HUES64 (cell line): ENCODE data around the gene ETV6.

Experiments
- H3K27ac ChIP-seq: 2 replicates; pipeline ENCODE4 v1.7.0; 2013; ENCODE audit warnings: low read depth, low read length, inconsistent platforms
- H3K27me3 ChIP-seq: 2 replicates; pipeline ENCODE4 v1.6.1; 2013; ENCODE audit warnings: mild to moderate bottlenecking, low read length; ENCODE audit not compliant: insufficient read depth
- H3K36me3 ChIP-seq: 2 replicates; pipeline ENCODE4 v1.6.1; 2013; ENCODE audit warnings: mild to moderate bottlenecking, low read length; ENCODE audit not compliant: insufficient read depth
- H3K4me1 ChIP-seq: 2 replicates; pipeline ENCODE4 v1.6.1; 2013; ENCODE audit warnings: mild to moderate bottlenecking, low read length, moderate library complexity; ENCODE audit not compliant: insufficient read depth
- H3K4me3 ChIP-seq: 2 replicates; pipeline ENCODE4 v1.5.1; 2013; ENCODE audit warnings: mild to moderate bottlenecking, low read length, moderate library complexity
- H3K9ac ChIP-seq: 2 replicates; pipeline ENCODE4 v1.6.1; 2013; ENCODE audit warnings: mild to moderate bottlenecking, low read depth, low read length
- H3K9me3 ChIP-seq: 2 replicates; pipeline ENCODE4 v1.6.1; 2013; ENCODE audit warnings: low read depth, low read length; ENCODE audit not compliant: insufficient read depth
- WGBS: fragments of 150-250, 120-280 bp; methylation state at CpG from one replicate; pipeline ENCODE4 v1.1.7; 2013; ENCODE audit warnings: missing lambda C conversion rate; 5-methylcytosine and 5-hydroxymethylcytosine counted together

The ETV6 gene

GRCh38 chr12:11769723-11770514 lies 120.4 kb downstream of the ETV6 start:
- no peak overlapping the region for H3K9ac ChIP-seq
- peaks cover 24% of the 10 kb centered on the region for H3K4me1 ChIP-seq
- H3K27ac ChIP-seq: no peak overlapping the region

GRCh38 chr12:11771356-11771755 lies 121.9 kb downstream of the ETV6 start:
- H3K36me3 ChIP-seq: no peaks in the 10 kb centered on the region
- WGBS: 94% methylated on average over 3 of the region's 3 CpGs
- no peak overlapping the region for H3K4me3 ChIP-seq
- peaks cover 11% of the 10 kb centered on the region for H3K4me1 ChIP-seq
- no peak overlapping the region for H3K9ac ChIP-seq
- no peaks in the 10 kb centered on the region for H3K9me3 ChIP-seq
- no peak overlapping the region for H3K27ac ChIP-seq
- H3K27me3 ChIP-seq: no peaks in the 10 kb centered on the region

More at GRCh38 chr12:11769723-11770514, 120.4 kb downstream of the ETV6 start:
- H3K36me3 ChIP-seq: no peaks in the 10 kb centered on the region
- no peaks in the 10 kb centered on the region for H3K9me3 ChIP-seq
- H3K27me3 ChIP-seq: no peaks in the 10 kb centered on the region
- H3K4me3 ChIP-seq: no peak overlapping the region
- WGBS: 96% methylated on average over 12 of the region's 12 CpGs

GRCh38 chr12:11771895-11772502 lies 122.5 kb downstream of the ETV6 start:
- peaks cover 5% of the 10 kb centered on the region; the same call in 1 of the 2 replicates for H3K4me1 ChIP-seq
- no peak overlapping the region for H3K9ac ChIP-seq
- H3K36me3 ChIP-seq: no peaks in the 10 kb centered on the region
- H3K9me3 ChIP-seq: no peaks in the 10 kb centered on the region
- no peak overlapping the region for H3K27ac ChIP-seq
- 93% methylated on average over 3 of the region's 3 CpGs for WGBS
- H3K4me3 ChIP-seq: no peak overlapping the region
- no peaks in the 10 kb centered on the region for H3K27me3 ChIP-seq

- H3K9ac ChIP-seq: no peak overlapping the region
- no peak overlapping the region for H3K4me3 ChIP-seq
- WGBS: 94% methylated on average over 9 of the region's 10 CpGs
- no peaks in the 10 kb centered on the region for H3K36me3 ChIP-seq
- H3K4me1 ChIP-seq: no peaks in the 10 kb centered on the region
- H3K27me3 ChIP-seq: no peaks in the 10 kb centered on the region
- H3K27ac ChIP-seq: no peak overlapping the region
- H3K9me3 ChIP-seq: no peaks in the 10 kb centered on the region
These were observed 124.6 kb downstream of the ETV6 start for GRCh38 chr12:11773889-11774677.

GRCh38 chr12:11774821-11775220 lies 125.3 kb downstream of the ETV6 start:
- no peak overlapping the region for H3K4me3 ChIP-seq
- 89% methylated on average over 6 of the region's 6 CpGs for WGBS
- H3K4me1 ChIP-seq: no peaks in the 10 kb centered on the region
- H3K27me3 ChIP-seq: no peaks in the 10 kb centered on the region
- no peak overlapping the region for H3K27ac ChIP-seq
- no peaks in the 10 kb centered on the region for H3K9me3 ChIP-seq
- H3K36me3 ChIP-seq: no peaks in the 10 kb centered on the region
- H3K9ac ChIP-seq: no peak overlapping the region

- H3K27me3 ChIP-seq: no peaks in the 10 kb centered on the region
- H3K36me3 ChIP-seq: no peaks in the 10 kb centered on the region
- no peak overlapping the region for H3K27ac ChIP-seq
- no peak overlapping the region for H3K4me3 ChIP-seq
- no peak overlapping the region for H3K9ac ChIP-seq
- H3K4me1 ChIP-seq: peaks cover 5% of the 10 kb centered on the region; the same call in 1 of the 2 replicates
- H3K9me3 ChIP-seq: no peaks in the 10 kb centered on the region
- WGBS: 87% methylated on average over 3 of the region's 3 CpGs
These were observed 126.8 kb downstream of the ETV6 start for GRCh38 chr12:11776316-11776715.

- H3K4me1 ChIP-seq: peaks cover 5% of the 10 kb centered on the region; the same call in 1 of the 2 replicates
These were observed 128.0 kb downstream of the ETV6 start for GRCh38 chr12:11777451-11777850.

GRCh38 chr12:11777962-11778361 lies 128.5 kb downstream of the ETV6 start:
- H3K9ac ChIP-seq: no peak overlapping the region
- WGBS: 93% methylated on average over 12 of the region's 12 CpGs

More at GRCh38 chr12:11777451-11777850, 128.0 kb downstream of the ETV6 start:
- H3K27me3 ChIP-seq: no peaks in the 10 kb centered on the region
- WGBS: 92% methylated on average over 4 of the region's 4 CpGs
- H3K36me3 ChIP-seq: no peaks in the 10 kb centered on the region
- no peak overlapping the region for H3K9ac ChIP-seq
- H3K4me3 ChIP-seq: no peak overlapping the region
- H3K9me3 ChIP-seq: no peaks in the 10 kb centered on the region
- H3K27ac ChIP-seq: no peak overlapping the region

GRCh38 chr12:11778713-11779685 lies 129.5 kb downstream of the ETV6 start:
- no peaks in the 10 kb centered on the region for H3K36me3 ChIP-seq
- H3K27me3 ChIP-seq: no peaks in the 10 kb centered on the region
- peaks cover 16% of the 10 kb centered on the region; the same call in 1 of the 2 replicates for H3K4me1 ChIP-seq
- H3K4me3 ChIP-seq: no peak overlapping the region
- H3K9me3 ChIP-seq: no peaks in the 10 kb centered on the region
- H3K27ac ChIP-seq: no peak overlapping the region
- WGBS: 90% methylated on average over 12 of the region's 12 CpGs
- no peak overlapping the region for H3K9ac ChIP-seq

More at GRCh38 chr12:11777962-11778361, 128.5 kb downstream of the ETV6 start:
- Histone ChIP-seq H3K4me3 (no peak overlapping the region), H3K27ac (no peak overlapping the region), H3K36me3 (no peaks in the 10 kb centered on the region), H3K27me3 (no peaks in the 10 kb centered on the region), H3K9me3 (no peaks in the 10 kb centered on the region), H3K4me1 (peaks cover 9% of the 10 kb centered on the region; the same call in 1 of the 2 replicates)

GRCh38 chr12:11780521-11781101 lies 131.1 kb downstream of the ETV6 start:
- no peaks in the 10 kb centered on the region for H3K27me3 ChIP-seq
- WGBS: 93% methylated on average over 6 of the region's 6 CpGs

More at GRCh38 chr12:11780521-11781101, 131.1 kb downstream of the ETV6 start:
- no peak overlapping the region for H3K4me3 ChIP-seq
- peaks cover 16% of the 10 kb centered on the region; the same call in 1 of the 2 replicates for H3K4me1 ChIP-seq
- H3K27ac ChIP-seq: no peak overlapping the region
- no peaks in the 10 kb centered on the region for H3K36me3 ChIP-seq
- H3K9me3 ChIP-seq: no peaks in the 10 kb centered on the region
- H3K9ac ChIP-seq: no peak overlapping the region
